Testis (tissue), 2 donors: ENCODE results near the gene CDH22.

ENCODE experiments used
- CTCF ChIP-seq, 3 experiments: fragments of 450-650 bp in 2 of 3; fragments of 200-600 bp in 1 of 3; sonication (generic) in 1 of 3; IDR thresholded peaks; one replicate each; pipeline ENCODE4 v1.5.1; 2016 to 2019; ENCODE audit warnings: antibody characterized with exemption in 3 of 3, mild to moderate bottlenecking in 2 of 3, moderate library complexity in 1 of 3
- POLR2A ChIP-seq: fragments of 450-650 bp; IDR thresholded peaks from one replicate; pipeline ENCODE4 v1.6.1; 2017; ENCODE audit warnings: antibody characterized with exemption, mild to moderate bottlenecking, moderate library complexity

DNA sequence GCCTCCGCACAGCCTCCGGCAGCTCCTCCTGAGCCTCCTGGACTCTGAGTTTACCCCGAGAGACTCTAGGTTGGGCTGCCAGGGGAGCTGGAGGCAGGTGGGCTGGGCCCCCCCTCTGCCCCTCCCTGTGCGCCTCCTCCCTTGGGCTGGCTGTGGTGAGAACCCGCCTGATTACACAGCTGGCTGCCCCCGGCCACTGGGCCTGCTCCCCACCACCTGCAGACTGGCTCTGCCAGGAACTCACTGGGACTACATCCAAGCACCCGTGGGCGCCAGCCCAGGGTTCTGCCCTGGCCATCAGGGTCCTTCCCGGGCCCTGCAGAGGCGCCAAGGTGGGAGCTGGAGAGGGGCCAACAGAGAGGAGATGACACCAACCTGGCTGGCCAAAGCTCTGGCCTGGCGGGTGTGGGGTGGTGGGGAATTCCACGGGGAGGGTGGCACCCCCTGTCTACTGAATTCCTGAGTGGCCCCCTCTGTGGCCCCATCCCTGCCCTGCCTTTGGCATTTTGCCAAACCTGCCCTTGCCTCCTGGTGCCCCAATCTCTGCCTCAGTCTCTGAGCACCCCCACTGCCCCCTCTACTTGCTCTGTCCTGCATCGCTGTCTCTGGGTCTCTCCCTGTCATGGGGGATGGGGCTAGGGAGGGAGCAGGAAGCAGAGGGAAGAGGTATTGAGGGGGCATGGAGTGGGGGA lies 21.9 kb upstream of the CDH22 start:
- no peak for TF ChIP-seq CTCF (IDR thresholded peaks at IDR 0.05)
- TF ChIP-seq POLR2A: no peak
